SW480 (cell line): Measurements from ENCODE around the gene AP2A2.
"Not testable (repeated sequence)": the region's sequence is repeated elsewhere in the genome, so short reads cannot be mapped to it uniquely, and the experiment has no call there.

Experiments used
- DNase-seq: peaks from one replicate; pipeline ENCODE4 v3.0.0-alpha.2; 2016; ENCODE audit warnings: low spot score

Gene AP2A2

GRCh38 chr11:1015826-1016545 is 90.3 kb downstream of the AP2A2 start:
- DNase-seq = no peak

GRCh38 chr11:1016610-1017126 is 91.0 kb downstream of the AP2A2 start:
- DNase-seq = not testable (repeated sequence)

- DNase-seq = no peak
Observed at GRCh38 chr11:1017269-1018005, 91.8 kb downstream of the AP2A2 start.

- no peak for DNase-seq
Observed at GRCh38 chr11:1018091-1018490, 92.4 kb downstream of the AP2A2 start.

GRCh38 chr11:1019321-1019910 is 93.7 kb downstream of the AP2A2 start:
- no peak for DNase-seq

- no peak for DNase-seq
Observed at GRCh38 chr11:1020211-1020905, 94.7 kb downstream of the AP2A2 start.

- no peak for DNase-seq
Observed at GRCh38 chr11:1022411-1022810, 96.7 kb downstream of the AP2A2 start.

GRCh38 chr11:1022908-1023810 is 97.5 kb downstream of the AP2A2 start:
- DNase-seq = no peak

- DNase-seq = no peak
Observed at GRCh38 chr11:1023811-1024596, 98.3 kb downstream of the AP2A2 start.

- no peak for DNase-seq
Observed at GRCh38 chr11:1024597-1025409, 99.1 kb downstream of the AP2A2 start.

GRCh38 chr11:1025410-1026162 is 99.9 kb downstream of the AP2A2 start:
- no peak for DNase-seq

- no peak for DNase-seq
Observed at GRCh38 chr11:1026163-1026450, 100.4 kb downstream of the AP2A2 start.

- no peak for DNase-seq
Observed at GRCh38 chr11:1026641-1027482, 101.2 kb downstream of the AP2A2 start.

- DNase-seq = no peak
Observed at GRCh38 chr11:1027483-1028290, 102.0 kb downstream of the AP2A2 start.

- DNase-seq = no peak
Observed at GRCh38 chr11:1028291-1028540, 102.5 kb downstream of the AP2A2 start.

- DNase-seq = no peak
Observed at GRCh38 chr11:1028616-1029015, 102.9 kb downstream of the AP2A2 start.

GRCh38 chr11:1029051-1029450 is 103.4 kb downstream of the AP2A2 start:
- no peak for DNase-seq

GRCh38 chr11:1029654-1030053 is 104.0 kb downstream of the AP2A2 start:
- DNase-seq = no peak
